Stromal cell of bone marrow (primary cell): ENCODE measurements around the gene NDUFC2.
"Not testable (repeated sequence)": the region's sequence is repeated elsewhere in the genome, so short reads cannot be mapped to it uniquely, and the experiment has no call there.

Source experiments
- DNase-seq: peaks from one replicate; pipeline ENCODE4 v3.0.0-alpha.2; 2012; ENCODE audit warnings: low read depth

The NDUFC2 gene

GRCh38 chr11:78080084-78080817, 589 bp upstream of the NDUFC2 start:
- no peak for DNase-seq

GRCh38 chr11:78078218-78079167, 1.2 kb downstream of the NDUFC2 start:
- no peak for DNase-seq

- DNase-seq: not testable (repeated sequence)
Measured at GRCh38 chr11:78077592-78077991, 2.1 kb downstream of the NDUFC2 start.

- no peak for DNase-seq
Measured at GRCh38 chr11:78076733-78077403, 2.8 kb downstream of the NDUFC2 start.

GRCh38 chr11:78074756-78075155, 4.9 kb downstream of the NDUFC2 start:
- DNase-seq: no peak

GRCh38 chr11:78072455-78072854, 7.2 kb downstream of the NDUFC2 start:
- DNase-seq: no peak

GRCh38 chr11:78071717-78072116, 7.9 kb downstream of the NDUFC2 start:
- DNase-seq: no peak

- no peak for DNase-seq
Measured at GRCh38 chr11:78070621-78071020, 9.0 kb downstream of the NDUFC2 start.

GRCh38 chr11:78069465-78069864, 10.2 kb downstream of the NDUFC2 start:
- no peak for DNase-seq

GRCh38 chr11:78067704-78068103, 12.0 kb downstream of the NDUFC2 start:
- no peak for DNase-seq

- DNase-seq: no peak
Measured at GRCh38 chr11:78066471-78066870, 13.2 kb downstream of the NDUFC2 start.

- no peak for DNase-seq
Measured at GRCh38 chr11:78065203-78065602, 14.5 kb downstream of the NDUFC2 start.

GRCh38 chr11:78063440-78064181, 16.1 kb downstream of the NDUFC2 start, which contains the start of gene THRSP:
Gene THRSP, plus strand, starts transcription at chr11:78063861. Its CDS starts 21 bp downstream, at chr11:78063882.
- no peak for DNase-seq

GRCh38 chr11:78062671-78063070, 17.0 kb downstream of the NDUFC2 start:
- no peak for DNase-seq

GRCh38 chr11:78061921-78062311, 17.7 kb downstream of the NDUFC2 start:
- no peak for DNase-seq

GRCh38 chr11:78061088-78061920, 18.4 kb downstream of the NDUFC2 start:
- no peak for DNase-seq

GRCh38 chr11:78060533-78060932, 19.1 kb downstream of the NDUFC2 start:
- no peak for DNase-seq

- DNase-seq: not testable (repeated sequence)
Measured at GRCh38 chr11:78059749-78060328, 19.8 kb downstream of the NDUFC2 start.

GRCh38 chr11:78057462-78058055, 22.1 kb downstream of the NDUFC2 start:
- DNase-seq: no peak

- DNase-seq: no peak
Measured at GRCh38 chr11:78056093-78056492, 23.6 kb downstream of the NDUFC2 start.
